Measurements from ENCODE around the gene SH3BP1. TPM values are rescaled to one million over a fixed set of nuclear protein-coding genes. Genes with fewer than 3 reads are reported as not detected.

Gene SH3BP1
- polyA plus RNA-seq, 2 of the 4 experiments (the other 2 are of a cell fraction), result 1.8 to 2.7 TPM

- no peak for FAIRE-seq
- WGBS (ENCODE audit: missing lambda C conversion rate), result 83% methylated on average over 4 of the region's 11 CpGs
- H3K4me1 ChIP-seq, result peaks cover 13% of the 10 kb centered on the region; the same call in 2 of the 3 replicates
- no peak for DNase-seq (ENCODE audit: low read depth in 1 of 2, low spot score in 1 of 2)
- POLR2A ChIA-PET, result no interaction called here
- no peak overlapping the region for H3K4me3 ChIP-seq
- H3K27ac ChIP-seq, result no peak overlapping the region
- TF ChIP-seq MAFK (IDR thresholded peaks at IDR 0.05; ENCODE audit: partially characterized antibody) (no peak), USF2 (IDR thresholded peaks at IDR 0.05) (no peak), KDM5A (IDR thresholded peaks at IDR 0.05) (no peak), BCL3 (IDR thresholded peaks at IDR 0.05) (no peak), CHD4 (IDR thresholded peaks at IDR 0.05; ENCODE audit: borderline replicate concordance) (no peak), RAD21 (conservative IDR thresholded peaks at IDR 0.05 in 1 of 2, IDR thresholded peaks at IDR 0.05 in 1 of 2) (no peak), HDAC2 (IDR thresholded peaks at IDR 0.05) (no peak), HMGXB4 (CRISPR knock-in tag; IDR thresholded peaks at IDR 0.05; ENCODE audit: borderline replicate concordance) (no peak)
- H3K4me2 ChIP-seq, result no peak overlapping the region
- no peak for ATAC-seq
- H3K9me3 ChIP-seq, result no peaks in the 10 kb centered on the region
- CTCF ChIA-PET, result interaction anchor here (0.6 to 15.2 kb wide), 6 partner anchors 10 to 638 kb away, joined by 3 to 152 read pairs (median 3); partner anchors contain the start of gene PDXP
Observed at GRCh38 chr22:37672920-37673455, 33.5 kb downstream of the SH3BP1 start.

GRCh38 chr22:37674248-37674647 lies 34.8 kb downstream of the SH3BP1 start:
- ATAC-seq, result no peak
- FAIRE-seq, result no peak
- H3K4me1 ChIP-seq, result peaks cover 18% of the 10 kb centered on the region; the same call in 2 of the 3 replicates
- 87% methylated on average over 11 of the region's 12 CpGs for WGBS (ENCODE audit: missing lambda C conversion rate)
- CTCF ChIA-PET, result interaction anchor here (1.4 to 15.2 kb wide), 3 partner anchors 14 to 31 kb away, joined by 3 to 152 read pairs (median 3); no protein-coding TSS in a partner anchor
- H3K9me3 ChIP-seq, result no peaks in the 10 kb centered on the region
- H3K4me3 ChIP-seq, result no peak overlapping the region
- H3K4me2 ChIP-seq, result peak overlapping the region; percentile 100
- POLR2A ChIA-PET, result interaction anchor here (3.1 kb wide), 1 partner anchor 17 kb away, joined by 31 read pairs; the partner anchor contains the start of gene PDXP
- no peak for TF ChIP-seq CBX2 (IDR thresholded peaks at IDR 0.05; ENCODE audit: borderline replicate concordance, low read depth)
- H3K27ac ChIP-seq, result peak overlapping the region; percentile 85 to 97
- DNase-seq (ENCODE audit: low read depth in 1 of 2, low spot score in 1 of 2), result no peak

- no peaks in the 10 kb centered on the region for H3K9me3 ChIP-seq
- H3K4me2 ChIP-seq, result peak within 1 kb of the TSS; percentile 100
- H3K4me3 ChIP-seq, result peak within 1 kb of the TSS; percentile 64
- CTCF ChIA-PET, result interaction anchor here (1.0 to 15.2 kb wide), 9 partner anchors 8 to 136 kb away, joined by 3 to 152 read pairs (median 4); partner anchors contain the start of gene NOL12
- peak within 1 kb of the TSS; percentile 93 to 97 for H3K27ac ChIP-seq
- FAIRE-seq (no peak), DNase-seq (ENCODE audit: low read depth in 1 of 2, low spot score in 1 of 2) (peak; percentile 65 to 92), ATAC-seq (peak; percentile 79 to 86)
- POLR2A ChIA-PET, result interaction anchor here (0.5 to 3.1 kb wide), 4 partner anchors 11 to 67 kb away, joined by 4 to 31 read pairs (median 6); partner anchors contain the start of genes GGA1, NOL12 and PDXP
- H3K4me1 ChIP-seq, result peaks cover 18% of the 10 kb centered on the region; the same call in 2 of the 3 replicates
- 2% methylated on average over 14 of the region's 34 CpGs for WGBS (ENCODE audit: missing lambda C conversion rate)
- TF ChIP-seq HEYL (CRISPR knock-in tag; IDR thresholded peaks at IDR 0.05) (no peak), POLR2A (IDR thresholded peaks at IDR 0.05; ENCODE audit: low read length) (peak; percentile 64), JUNB (IDR thresholded peaks at IDR 0.05) (no peak), JUN (IDR thresholded peaks at IDR 0.05) (peak in 1 of 2 experiments; percentile 1; a peak in 2 of 5 replicates), RFX5 (IDR thresholded peaks at IDR 0.05) (no peak), ELK1 (IDR thresholded peaks at IDR 0.05; ENCODE audit: low read depth, low read length) (no peak), MAX (IDR thresholded peaks at IDR 0.05) (peak; percentile 64), FOSL2 (IDR thresholded peaks at IDR 0.05) (no peak), FOSL2 (CRISPR knock-in tag; IDR thresholded peaks at IDR 0.05) (no peak), HMGXB4 (CRISPR knock-in tag; IDR thresholded peaks at IDR 0.05; ENCODE audit: borderline replicate concordance) (no peak), HDAC2 (IDR thresholded peaks at IDR 0.05) (0 out of 2 replicates have a peak, but pooled peaks have one; percentile 27), PBX3 (IDR thresholded peaks at IDR 0.05) (no peak), MYC (IDR thresholded peaks at IDR 0.05; ENCODE audit: borderline replicate concordance, low read length) (no peak), ZFP36 (IDR thresholded peaks at IDR 0.05; ENCODE audit: borderline replicate concordance, partially characterized antibody) (no peak), RAD21 (conservative IDR thresholded peaks at IDR 0.05 in 1 of 2, IDR thresholded peaks at IDR 0.05 in 1 of 2) (no peak)
Observed at GRCh38 chr22:37674951-37675929, 35.8 kb downstream of the SH3BP1 start, which contains the start of gene LGALS1. TSS of gene LGALS1 (plus strand) at chr22:37675636. CDS start at chr22:37675703, 67 bp downstream.
